Measurements from ENCODE around the gene PLXNA2. TPM values are rescaled to one million over a fixed set of nuclear protein-coding genes. Genes with fewer than 3 reads are reported as not detected.

Gene PLXNA2
- total and polyA plus RNA-seq, 8 donors, result 48.7 to 137 (median 72.9) TPM

- H3K4me3 ChIP-seq, result no peak overlapping the region
- no peak overlapping the region for H3K27ac ChIP-seq
- 81 to 84% methylated on average over 11 of the region's 11 CpGs for WGBS, 2 donors
- intact Hi-C loops (cut with DNase I), result no loop called here
- no peak for DNase-seq
- H3K27me3 ChIP-seq, result no peaks in the 10 kb centered on the region
- no peak for TF ChIP-seq CTCF (IDR thresholded peaks at IDR 0.05)
- no peak for FAIRE-seq
- ATAC-seq, result no peak
- H3K4me1 ChIP-seq, result peaks cover 1 to 8% (median 3%) of the 10 kb centered on the region in 3 donors
- no peaks in the 10 kb centered on the region for H3K9me3 ChIP-seq
- no peaks in the 10 kb centered on the region for H3K36me3 ChIP-seq
Measured at GRCh38 chr1:208167261-208167869, 76.8 kb downstream of the PLXNA2 start.

- Histone ChIP-seq H3K27ac (no peak overlapping the region), H3K27me3 (no peaks in the 10 kb centered on the region), H3K4me1 (peaks cover 3 to 8% (median 8%) of the 10 kb centered on the region in 3 donors), H3K36me3 (no peaks in the 10 kb centered on the region), H3K9me3 (no peaks in the 10 kb centered on the region), H3K4me3 (no peak overlapping the region)
- intact Hi-C loops (cut with DNase I), result no loop called here
- TF ChIP-seq CTCF (IDR thresholded peaks at IDR 0.05), result no peak
- WGBS, 2 donors, result 70 to 83% methylated on average over 4 of the region's 4 CpGs
- DNase-seq (no peak), ATAC-seq (no peak), FAIRE-seq (no peak)
Measured at GRCh38 chr1:208166340-208167138, 77.6 kb downstream of the PLXNA2 start.

- ATAC-seq, result no peak
- intact Hi-C loops (cut with DNase I), result no loop called here
- peaks cover 6 to 10% (median 8%) of the 10 kb centered on the region in 3 donors for H3K4me1 ChIP-seq
- no peak overlapping the region for H3K4me3 ChIP-seq
- FAIRE-seq, result no peak
- H3K27ac ChIP-seq, result no peak overlapping the region
- WGBS, 2 donors, result 89 to 93% methylated on average over 6 of the region's 6 CpGs
- no peaks in the 10 kb centered on the region for H3K36me3 ChIP-seq
- H3K27me3 ChIP-seq, result no peaks in the 10 kb centered on the region
- no peak for DNase-seq
- no peak for TF ChIP-seq CTCF (IDR thresholded peaks at IDR 0.05)
- no peaks in the 10 kb centered on the region for H3K9me3 ChIP-seq
Measured at GRCh38 chr1:208165659-208166058, 78.5 kb downstream of the PLXNA2 start.

- no peak for TF ChIP-seq CTCF (IDR thresholded peaks at IDR 0.05)
Measured at GRCh38 chr1:208164609-208165008, 79.6 kb downstream of the PLXNA2 start.

GRCh38 chr1:208163539-208163938 is 80.6 kb downstream of the PLXNA2 start:
- 82 to 85% methylated on average over 1 of the region's 1 CpG for WGBS, 2 donors
- peaks cover 4 to 26% (median 14%) of the 10 kb centered on the region in 3 donors for H3K4me1 ChIP-seq
- no peak for TF ChIP-seq CTCF (IDR thresholded peaks at IDR 0.05)
- no peak for DNase-seq
- H3K9me3 ChIP-seq, result no peaks in the 10 kb centered on the region
- H3K27ac ChIP-seq, result no peak overlapping the region
- H3K36me3 ChIP-seq, result no peaks in the 10 kb centered on the region
- ATAC-seq, result no peak
- no peak overlapping the region for H3K4me3 ChIP-seq
- no peak for FAIRE-seq
- no peaks in the 10 kb centered on the region for H3K27me3 ChIP-seq
- intact Hi-C loops (cut with DNase I), result no loop called here

More at GRCh38 chr1:208164609-208165008, 79.6 kb downstream of the PLXNA2 start:
- Histone ChIP-seq H3K36me3 (no peaks in the 10 kb centered on the region), H3K4me3 (no peak overlapping the region), H3K27me3 (no peaks in the 10 kb centered on the region), H3K9me3 (no peaks in the 10 kb centered on the region), H3K4me1 (peaks cover 0 to 16% (median 8%) of the 10 kb centered on the region in 3 donors), H3K27ac (no peak overlapping the region)
- DNase-seq (no peak), FAIRE-seq (no peak), ATAC-seq (no peak)
- intact Hi-C loops (cut with DNase I), result no loop called here
- 67 to 78% methylated on average over 12 of the region's 12 CpGs for WGBS, 2 donors

Data from pancreas (tissue), 10 donors.